Astrocyte of the hippocampus (primary cell): ENCODE results near the gene RNF168.
"Not testable (repeated sequence)": the region's sequence is repeated elsewhere in the genome, so short reads cannot be mapped to it uniquely, and the experiment has no call there.

Source experiments
- DNase-seq: peaks from one replicate; pipeline ENCODE4 v3.0.0; 2011; ENCODE audit warnings: low read depth, low spot score

RNF168 gene

DNA sequence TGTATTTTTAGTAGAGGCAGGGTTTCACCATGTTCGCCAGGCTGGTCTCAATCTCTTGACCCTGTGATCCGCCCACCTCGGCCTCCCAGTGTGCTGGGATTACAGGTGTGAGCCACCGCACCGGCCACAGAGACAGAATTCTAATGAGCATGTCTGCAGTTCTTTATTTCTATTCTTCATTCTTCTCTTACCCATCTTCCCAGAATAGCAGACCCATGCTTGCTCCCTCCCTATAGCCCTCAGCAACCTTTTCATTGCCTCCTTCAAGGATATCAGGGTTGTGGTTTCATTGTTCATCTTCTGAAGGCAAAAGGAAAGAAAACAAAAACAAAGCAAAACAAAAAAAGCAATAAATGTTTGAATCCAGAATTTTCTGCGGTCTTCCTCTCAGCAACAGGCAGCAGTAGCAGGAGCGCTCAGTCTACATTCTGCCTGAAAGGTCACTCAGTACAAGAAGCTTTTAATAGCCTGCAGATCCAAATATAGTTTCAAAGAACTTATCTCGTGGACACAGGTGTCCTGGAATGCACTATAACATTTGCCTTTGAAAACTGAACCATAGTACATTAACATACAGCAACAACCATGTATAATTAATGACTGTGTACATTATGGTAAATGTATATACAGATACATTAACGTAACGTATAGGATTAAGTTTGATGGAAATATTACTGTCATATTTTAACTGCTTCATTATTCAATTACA is 11.5 kb upstream of the RNF168 start, which contains the start of gene SMCO1:
SMCO1 (minus strand) TSS at position 434 of the 709 bp plus-strand sequence; CDS start at position 297, 137 bp downstream.
- DNase-seq: no peak

DNA sequence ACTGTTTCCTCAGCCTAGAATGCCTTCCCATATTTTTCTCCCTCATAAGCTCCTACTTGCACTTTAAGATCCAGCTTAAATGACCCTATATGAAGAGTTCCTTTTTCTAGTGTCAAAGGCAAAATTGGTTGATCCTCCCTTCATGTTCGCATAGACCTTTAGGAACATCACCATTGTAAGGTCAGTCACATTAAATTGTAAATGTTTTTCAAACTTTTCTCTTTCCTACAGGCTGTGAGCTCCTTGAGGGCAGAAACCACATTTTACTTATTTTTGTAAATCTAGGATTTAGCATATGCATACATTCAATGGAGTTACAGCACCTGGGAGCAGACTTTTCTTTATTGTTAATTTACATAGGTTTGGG is 10.8 kb upstream of the RNF168 start:
- DNase-seq: no peak

DNA sequence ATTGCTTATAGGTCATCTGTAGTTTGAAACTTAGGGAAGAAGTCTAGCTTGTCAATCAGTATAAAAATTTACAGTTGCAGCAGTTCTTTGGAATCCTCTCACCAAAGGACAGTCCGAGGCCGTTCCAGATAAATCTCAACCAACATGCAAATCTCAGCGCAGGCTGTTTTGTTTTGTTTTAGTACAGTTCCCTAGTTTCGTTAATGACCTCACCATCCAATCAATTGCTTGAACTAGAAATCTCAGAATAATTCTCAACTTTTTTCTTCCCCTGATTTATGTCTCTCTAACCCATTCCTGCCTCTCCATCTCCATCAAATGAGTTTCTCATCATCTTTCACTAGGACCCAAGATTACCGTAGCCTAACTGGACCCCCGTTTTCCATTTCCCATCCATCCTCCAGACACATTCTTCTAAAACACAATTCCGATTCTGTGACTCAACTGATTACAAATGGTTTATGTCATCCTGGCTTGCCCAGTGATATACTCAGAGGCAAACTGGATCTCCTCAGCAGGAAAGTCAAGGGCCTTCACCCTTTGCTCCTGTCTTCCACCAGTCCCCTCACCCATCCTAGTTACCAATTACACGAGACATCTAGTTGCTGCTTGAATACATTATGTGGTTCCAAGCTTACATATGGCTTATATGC is 10.3 kb upstream of the RNF168 start:
- DNase-seq: peak; percentile 45

DNA sequence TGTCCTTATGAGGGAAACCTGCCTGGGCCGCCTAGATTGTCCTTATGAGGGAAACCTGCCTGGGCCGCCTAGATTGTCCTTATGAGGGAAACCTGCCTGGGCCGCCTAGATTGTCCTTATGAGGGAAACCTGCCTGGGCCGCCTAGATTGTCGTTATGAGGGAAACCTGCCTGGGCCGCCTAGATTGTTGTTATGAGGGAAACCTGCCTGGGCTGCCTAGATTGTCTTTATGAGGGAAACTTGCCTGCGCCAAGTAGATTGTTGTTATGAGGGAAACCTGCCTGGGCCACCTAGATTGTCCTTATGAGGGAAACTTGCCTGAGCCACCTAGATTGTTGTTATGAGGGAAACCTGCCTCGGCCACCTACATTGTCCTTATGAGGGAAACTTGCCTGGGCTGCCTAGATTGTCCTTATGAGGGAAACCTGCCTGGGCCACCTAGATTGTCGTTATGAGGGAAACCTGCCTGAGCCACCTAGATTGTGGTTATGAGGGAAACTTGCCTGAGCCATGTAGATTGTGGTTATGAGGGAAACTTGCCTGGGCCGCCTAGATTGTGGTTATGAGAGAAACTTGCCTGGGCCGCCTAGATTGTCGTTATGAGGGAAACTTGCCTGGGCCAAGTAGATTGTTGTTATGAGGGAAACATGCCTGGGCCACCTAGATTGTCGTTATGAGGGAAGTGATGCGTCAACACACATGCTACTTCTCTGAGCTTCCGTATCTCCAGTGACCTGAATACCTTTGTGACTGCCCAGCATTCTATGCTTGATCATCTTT is 8.3 kb upstream of the RNF168 start:
- not testable (repeated sequence) for DNase-seq

DNA sequence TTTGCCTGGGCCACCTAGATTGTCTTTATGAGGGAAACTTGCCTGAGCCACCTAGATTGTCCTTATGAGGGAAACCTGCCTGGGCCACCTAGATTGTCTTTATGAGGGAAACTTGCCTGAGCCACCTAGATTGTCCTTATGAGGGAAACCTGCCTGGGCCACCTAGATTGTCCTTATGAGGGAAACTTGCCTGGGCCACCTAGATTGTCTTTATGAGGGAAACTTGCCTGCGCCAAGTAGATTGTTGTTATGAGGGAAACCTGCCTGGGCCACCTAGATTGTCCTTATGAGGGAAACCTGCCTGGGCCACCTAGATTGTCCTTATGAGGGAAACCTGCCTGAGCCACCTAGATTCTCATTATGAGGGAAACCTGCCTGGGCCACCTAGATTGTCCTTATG is 7.5 kb upstream of the RNF168 start:
- DNase-seq: not testable (repeated sequence)

DNA sequence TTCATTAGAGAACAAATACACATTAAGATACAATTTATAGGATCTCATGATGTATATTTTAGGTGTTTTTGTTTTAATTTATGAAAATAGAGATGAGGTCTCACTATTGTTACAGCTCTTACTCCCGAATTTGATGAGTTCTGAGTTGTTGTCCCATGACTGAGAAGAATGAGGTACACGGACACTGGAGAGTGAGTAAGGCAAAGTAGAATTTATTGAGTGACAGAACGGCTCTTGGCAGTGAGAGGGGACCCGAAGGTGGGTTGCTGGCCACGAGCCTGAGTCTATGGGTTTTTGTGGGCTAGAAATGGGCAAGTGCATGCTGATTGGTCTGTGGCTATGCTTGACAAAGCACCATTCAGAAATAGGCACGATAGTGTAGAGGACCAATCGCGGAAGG is 3.1 kb upstream of the RNF168 start:
- no peak for DNase-seq

DNA sequence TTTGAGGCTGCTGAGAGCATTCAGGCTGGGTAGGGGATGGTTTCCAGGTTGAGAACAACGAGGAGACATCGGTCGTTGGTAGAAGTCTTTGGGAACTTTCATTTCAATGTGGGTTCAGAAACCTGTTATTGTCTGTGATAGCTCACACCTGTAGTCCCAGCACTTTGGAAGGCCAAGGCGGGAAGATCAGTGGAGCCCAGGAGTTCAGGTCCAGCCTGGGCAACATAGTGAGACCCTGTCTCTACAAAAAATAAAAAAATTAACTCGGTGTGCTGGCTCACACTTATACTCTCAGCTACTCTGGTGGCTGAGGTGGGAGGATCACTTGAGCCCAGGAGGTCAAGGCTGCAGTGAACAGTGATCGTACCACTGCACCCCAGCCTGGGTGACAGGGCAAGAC is 988 bp upstream of the RNF168 start:
- DNase-seq: no peak

DNA sequence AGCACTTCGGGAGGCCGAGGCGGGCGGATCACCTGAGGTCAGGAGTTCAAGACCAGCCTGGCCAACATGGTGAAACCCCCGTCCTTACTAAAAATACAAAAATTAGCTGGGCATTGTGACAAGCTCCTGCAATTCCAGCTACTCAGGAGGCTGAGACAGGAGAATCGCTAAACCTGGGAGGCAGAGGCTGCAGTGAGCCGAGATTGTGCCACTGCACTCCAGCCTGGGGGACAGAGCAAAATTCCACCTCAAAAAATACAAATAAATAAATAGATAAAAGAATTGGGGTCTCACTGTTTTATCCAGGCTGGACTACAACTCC is 470 bp upstream of the RNF168 start:
- DNase-seq: not testable (repeated sequence)

DNA sequence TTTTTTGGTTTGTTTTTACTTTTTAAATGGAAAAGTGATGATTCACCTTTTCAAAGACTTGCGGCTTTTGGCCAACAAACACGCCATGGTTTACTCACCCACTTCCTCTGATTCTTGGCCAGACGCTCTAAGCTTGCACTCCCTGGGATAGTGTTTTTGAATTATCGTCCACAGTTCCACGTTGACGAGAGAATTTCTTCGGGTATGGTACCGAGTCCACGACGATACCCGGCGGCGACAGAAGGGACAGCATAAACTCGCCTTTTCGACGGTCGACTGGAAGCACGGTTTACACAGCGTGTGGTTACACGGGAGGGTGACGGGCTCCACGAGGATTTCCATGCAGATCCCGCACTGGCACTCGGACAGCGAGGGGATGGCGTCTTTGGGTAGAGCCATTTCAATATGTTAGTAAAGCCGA is 783 bp downstream of the RNF168 start:
- DNase-seq: peak; percentile 91

DNA sequence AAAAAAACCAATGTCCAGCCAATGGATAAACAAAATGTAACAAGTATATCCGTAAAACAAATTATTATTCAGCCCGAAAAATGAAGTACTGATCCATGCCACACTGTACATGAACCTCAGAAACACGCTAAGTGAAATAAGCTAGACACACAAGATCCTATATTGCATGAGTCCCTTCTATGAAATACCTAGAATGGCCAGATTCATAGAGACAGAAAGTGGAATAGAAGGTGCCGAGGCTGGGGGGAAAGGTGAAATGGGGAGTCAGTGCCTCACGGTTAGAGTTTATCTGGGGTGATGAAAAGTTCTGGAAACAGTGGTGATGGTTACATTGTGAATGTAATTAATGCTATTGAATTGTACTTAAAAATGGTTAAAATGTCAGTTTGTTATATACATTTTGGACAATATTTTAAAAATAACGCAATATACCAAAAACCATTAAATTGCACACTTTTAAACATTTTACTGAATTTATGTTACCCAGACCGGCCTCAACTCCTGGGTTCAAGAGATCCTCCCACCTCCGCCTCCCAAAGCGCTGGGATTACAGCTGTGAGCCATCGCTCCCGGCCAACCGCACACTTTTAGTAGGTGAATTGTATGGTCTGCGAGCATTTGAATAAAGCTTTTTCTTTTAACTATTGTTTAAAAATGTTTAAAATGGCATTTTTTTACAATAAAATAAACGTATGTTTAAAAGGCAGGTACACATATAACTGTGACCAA is 2.1 kb downstream of the RNF168 start:
- peak; percentile 46 for DNase-seq

DNA sequence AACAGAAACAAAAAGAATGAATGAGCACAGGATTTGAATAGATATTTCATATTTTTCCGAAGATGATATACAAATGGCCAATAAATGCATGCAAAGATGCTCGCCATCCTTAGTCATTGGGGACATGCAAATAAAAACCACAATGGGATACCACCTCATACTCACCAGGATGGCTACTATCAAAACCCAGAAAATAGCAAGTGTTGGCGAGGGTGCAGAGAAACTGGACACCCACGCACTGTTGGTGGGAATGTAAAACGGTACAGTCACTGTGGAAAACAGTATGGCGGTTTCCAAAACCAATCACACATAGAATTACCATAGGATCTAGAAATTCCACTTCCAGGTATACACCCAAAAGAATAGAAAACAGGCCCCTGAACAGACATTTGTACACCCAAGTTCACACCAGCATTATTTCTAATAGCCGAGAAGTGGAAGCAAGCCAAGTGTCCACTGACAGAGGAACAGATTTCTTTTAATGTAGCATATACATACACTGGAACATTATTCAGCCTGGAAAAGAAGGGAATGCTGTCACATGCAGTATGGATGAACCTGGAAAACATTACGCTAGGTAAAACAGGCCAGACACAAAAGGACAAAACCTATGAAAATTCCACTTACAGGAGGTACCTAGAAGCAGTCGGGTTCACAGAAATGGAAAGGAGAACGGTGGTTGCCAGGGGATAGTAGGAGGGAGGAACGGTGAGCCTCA is 3.6 kb downstream of the RNF168 start:
- DNase-seq: peak; percentile 26

DNA sequence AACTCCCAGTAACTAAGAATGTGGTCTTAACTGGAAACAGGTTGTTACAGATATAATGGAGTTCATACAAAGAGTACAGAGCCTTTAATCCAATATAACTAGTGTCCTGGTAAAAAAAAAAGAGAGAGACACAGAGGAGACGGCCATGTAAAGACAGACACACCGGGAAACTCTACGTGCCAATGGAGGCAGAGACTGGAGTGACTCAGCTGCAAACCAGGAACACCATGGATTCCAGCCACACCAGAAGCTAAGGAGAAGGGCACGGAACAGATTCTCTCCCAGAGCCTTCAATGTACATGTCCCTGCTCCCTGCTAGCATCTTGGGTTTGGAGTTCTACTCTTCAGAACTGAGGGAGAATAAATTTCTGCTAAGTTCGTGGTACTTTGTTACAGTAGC is 4.5 kb downstream of the RNF168 start:
- peak; percentile 76 for DNase-seq

DNA sequence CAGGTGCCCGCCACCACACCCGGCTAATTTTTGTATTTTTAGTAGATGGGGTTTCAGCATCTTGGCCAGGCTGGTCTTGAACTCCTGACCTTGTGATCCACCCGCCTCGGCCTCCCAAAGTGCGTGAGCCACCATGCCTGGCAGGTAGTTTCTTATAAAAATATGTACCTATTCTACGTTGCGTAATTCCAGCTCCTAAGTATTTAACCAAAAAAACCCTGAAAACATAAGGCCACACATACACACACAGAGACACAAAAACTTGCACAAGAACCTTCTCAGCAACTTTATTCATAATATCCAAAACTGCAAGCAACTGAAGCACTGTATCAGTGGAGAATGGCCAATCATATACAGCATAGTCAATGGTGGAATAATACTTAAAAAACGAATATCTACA is 5.3 kb downstream of the RNF168 start:
- DNase-seq: no peak

DNA sequence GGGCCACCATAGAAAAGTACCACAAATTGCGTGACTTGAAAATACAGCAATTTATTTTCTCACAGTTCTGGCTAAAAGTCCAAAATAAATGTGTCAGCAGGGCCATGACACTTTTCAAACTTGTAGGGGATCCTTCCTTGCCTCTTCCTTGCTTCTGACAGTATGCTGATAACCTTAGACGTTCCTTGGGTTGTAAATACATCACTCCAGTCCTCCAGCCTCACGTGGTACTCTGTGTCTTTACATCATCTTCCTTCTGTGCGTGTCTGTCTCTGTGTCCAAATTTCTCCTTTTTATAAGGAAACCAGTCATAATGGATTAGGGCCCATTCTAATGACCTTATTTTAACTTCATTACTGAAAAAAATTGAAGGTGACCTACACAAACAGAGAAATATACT is 7.4 kb downstream of the RNF168 start:
- DNase-seq: no peak

DNA sequence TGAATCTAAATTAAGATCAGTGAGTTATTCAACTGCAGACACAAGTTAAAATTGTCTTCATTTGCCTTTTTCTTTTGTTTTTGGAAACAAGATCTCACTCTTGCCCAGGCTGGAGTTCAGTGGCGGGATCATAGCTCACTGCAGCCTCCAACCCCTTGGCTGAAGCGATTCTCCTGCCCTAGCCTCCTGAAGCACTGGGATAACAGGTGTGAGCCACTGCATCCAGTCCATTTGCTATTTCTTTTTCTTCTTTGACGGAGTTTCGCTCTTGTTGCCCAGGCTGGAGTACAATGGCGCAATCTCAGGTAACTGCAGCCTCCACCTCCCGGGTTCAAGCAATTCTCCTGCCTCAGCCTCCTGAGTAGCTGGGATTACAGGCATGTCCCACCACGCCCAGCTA is 10.3 kb downstream of the RNF168 start:
- DNase-seq: no peak

DNA sequence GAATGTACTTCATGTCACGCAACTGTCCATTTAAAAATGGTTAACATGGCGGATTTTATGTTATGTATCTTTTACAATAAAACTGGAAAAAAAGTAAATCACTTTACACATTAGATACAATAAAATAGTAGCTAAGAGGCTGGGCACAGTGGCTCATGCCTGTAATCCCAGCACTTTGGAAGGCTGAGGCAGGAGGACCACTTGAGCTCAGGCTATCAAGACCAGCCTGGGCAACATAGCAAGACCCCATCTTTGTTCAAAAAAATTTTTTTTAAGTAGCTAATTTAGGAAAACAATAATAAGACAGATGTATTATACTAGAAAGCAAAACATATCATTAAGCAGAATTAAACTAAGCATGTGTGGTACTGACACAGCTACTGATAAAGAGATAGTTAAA is 11.5 kb downstream of the RNF168 start:
- no peak for DNase-seq

DNA sequence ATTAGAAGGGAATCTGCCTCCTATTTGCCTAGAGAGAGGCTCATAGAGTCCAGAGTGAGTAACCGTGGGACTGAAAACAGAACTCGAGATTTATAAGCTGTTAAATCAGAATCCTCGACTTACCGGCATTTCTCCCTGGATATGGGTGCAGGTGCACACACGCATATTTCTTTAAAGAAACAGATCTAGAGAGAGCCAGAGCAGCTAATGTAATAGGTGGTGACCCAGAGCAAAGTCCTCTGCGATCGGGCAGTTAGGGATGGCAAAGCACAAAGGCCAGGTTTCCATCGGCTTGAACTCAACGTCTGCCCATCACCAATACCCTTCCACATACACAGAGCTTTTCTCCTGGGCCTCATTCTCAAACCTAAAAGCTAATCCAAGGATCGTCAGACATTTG is 13.8 kb downstream of the RNF168 start:
- no peak for DNase-seq

DNA sequence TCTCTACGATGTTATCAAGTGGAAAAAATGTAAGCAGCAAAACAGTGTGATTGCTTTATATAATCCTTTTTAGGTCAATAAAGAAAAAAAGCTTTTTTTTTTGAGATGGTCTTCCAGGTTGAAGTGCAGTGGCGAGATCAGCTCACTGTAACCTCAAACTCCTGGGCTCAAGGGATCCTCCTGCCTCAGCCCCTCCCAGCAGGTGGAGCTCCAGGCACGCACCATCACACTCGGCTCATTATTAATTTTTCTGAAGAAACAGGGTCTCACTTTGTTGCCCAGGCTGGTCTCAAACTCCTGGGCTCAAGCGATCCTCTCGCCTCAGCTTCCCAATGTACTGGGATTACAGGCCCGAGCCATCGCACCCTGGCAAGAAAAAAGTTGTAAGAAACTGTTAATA is 17.3 kb downstream of the RNF168 start:
- no peak for DNase-seq

DNA sequence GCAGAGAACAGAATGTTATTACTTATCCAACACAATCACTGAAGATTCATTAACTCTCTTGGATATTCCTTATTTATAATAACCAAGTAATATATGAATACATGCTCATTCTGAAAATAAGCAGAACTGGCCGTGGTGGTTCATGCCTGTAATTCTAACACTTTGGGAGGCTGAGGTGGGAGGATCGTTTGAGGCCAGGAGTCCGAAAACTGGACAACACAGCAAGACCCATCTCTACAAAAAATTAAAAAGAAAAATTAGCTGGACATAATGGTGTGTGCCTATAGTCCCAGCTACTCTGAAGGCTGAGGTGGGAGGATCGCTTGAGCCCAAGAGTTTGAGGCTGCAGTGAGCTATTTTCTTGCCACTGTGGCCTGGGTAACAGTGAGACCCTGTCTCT is 25.9 kb downstream of the RNF168 start:
- no peak for DNase-seq

DNA sequence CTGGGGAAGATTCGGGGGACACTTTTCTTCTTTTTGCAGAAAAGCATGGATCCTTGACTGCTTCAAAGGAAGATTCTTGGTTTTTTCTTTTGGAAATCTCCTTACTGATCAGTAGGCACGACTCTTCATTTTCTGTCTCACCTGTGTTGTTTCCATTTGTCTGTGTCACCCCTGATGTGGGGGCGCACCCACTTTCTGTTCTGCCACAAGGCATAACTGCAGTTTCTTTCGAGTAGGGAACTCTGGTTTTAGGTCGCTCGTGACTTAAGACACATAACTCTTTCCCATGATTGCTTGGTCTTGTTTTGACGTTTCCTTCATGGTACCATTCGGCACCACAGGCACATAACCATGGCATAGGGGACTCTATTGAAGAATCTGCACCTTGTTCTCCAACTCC is 31.3 kb downstream of the RNF168 start:
- no peak for DNase-seq

DNA sequence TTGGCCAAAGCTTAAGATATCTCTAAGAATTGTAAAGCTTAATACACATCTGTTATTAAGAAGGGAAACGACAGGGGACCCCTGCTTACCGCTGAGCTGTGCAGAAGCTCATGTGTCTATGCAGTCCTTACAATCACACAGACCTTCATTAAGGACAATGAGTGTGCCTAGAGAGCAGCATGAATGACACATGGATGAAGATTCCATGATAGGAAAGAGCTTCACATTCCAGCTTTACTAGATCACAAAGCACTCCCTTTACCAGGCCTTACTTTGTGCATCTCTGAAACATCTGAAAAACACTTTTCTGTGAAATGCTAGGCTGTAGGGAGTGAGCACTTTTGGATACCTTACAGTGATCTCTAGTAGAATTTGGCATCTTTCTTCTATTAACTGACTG is 32.0 kb downstream of the RNF168 start:
- no peak for DNase-seq

DNA sequence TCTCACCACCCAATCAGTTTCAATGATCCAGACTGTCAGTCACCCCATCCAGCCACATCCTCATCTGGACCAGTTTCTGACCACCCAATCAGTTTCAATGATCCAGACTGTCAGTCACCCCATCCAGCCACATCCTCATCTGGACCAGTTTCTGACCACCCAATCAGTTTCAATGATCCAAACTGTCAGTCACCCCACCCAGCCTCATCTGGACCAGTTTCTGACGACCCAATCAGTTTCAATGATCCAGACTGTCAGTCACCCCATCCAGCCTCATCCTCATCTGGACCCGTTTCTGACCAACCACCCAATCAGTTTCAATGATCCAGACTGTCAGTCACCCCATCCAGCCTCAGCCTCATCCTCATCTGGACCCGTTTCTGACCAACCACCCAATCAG is 33.4 kb downstream of the RNF168 start:
- not testable (repeated sequence) for DNase-seq
